Measurements from ENCODE around the gene GUCY1B1.
"Not testable (repeated sequence)": the region's sequence is repeated elsewhere in the genome, so short reads cannot be mapped to it uniquely, and the experiment has no call there.

The GUCY1B1 gene

DNA sequence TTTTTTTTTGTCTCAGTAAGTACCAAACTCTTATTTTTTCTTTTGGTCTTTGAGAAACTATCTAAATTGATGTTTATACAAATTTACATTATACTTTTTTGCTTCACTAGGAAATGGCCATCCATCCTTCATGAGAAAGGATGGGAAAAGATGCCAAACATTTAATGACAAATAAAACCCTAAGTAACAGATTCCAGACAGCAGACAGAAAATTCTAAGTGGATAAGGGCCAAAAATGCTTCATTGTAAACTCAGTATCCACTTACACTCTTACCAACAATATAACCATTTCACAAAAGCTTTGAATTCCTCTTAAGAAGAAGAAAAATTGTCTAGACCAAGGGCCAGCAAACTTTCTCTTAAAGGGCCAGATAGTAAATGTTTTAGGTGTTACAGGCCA lies 3.5 kb downstream of the GUCY1B1 start:
- no peak for DNase-seq

DNA sequence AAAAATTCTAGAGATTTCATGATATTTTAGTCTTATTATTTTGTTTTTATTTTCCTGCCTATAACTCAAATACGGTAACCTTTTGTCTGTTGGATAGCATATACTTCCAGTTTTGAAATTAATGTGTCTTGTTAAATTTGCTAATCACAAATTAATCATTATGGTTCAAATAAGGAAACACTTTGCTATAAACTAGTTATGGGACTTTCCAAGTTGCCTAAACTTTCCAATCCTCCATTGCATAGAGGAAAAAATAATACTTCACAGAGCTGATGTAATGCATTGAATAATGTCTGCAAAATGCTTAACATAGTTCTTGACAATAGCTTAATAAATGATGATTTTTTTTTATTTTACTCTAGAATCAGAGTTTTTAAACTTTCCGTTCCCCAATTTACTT lies 4.7 kb downstream of the GUCY1B1 start:
- DNase-seq, result no peak

DNA sequence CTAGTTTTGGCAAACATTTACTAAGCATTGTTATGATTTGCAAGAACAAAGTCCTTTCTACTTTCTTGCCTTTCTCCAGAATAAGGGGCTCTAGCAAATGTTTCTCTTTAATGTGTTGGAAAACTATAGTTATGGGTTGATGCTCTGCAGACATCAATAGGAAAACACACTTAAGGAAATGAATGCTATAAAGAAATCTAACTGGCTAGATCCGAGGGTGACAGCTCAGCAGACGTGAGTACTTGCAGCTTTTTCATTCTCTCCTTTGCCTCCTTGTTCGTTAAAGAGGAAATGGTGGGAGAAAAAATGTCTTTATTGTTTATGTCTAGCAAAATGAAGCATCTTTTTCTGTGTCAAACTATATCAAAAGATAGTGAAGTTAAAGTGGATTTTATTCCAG lies 6.3 kb downstream of the GUCY1B1 start:
- no peak for DNase-seq

DNA sequence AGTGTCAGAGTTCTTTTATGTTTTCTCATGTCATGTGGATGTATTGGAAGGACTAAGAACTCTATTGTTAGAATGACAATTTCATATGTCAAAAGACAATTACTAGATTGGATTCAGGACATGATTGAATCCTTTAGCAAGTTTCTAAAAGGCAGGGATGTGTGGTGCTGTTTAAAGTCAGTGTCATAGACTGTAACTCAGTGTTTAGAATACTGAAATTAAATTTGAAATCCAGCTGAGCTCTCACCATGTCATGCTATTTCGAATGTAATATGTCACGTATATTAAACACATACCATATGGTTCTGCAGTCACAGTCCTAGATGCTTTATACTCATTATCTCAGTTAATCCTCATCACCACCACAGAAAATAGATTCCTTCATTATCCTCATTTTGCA lies 7.8 kb downstream of the GUCY1B1 start:
- DNase-seq, result no peak

DNA sequence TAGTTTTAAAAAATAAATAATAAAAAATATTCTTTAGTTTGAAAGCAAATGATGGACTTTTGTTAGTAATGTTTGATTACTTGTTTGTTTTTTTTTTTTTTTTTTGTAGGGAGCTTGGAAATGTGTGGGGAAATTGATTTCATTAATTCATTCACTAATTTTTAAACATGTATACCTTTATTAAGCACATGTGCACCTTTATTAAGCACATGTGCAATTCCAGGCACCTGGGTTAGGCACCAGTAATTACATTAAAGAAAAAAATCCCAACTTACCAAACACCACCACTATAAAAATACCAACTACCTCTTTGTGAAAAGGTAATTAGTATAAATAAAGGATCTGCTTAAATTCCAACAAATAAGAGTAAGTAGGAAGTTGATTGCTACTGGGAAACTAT lies 9.5 kb downstream of the GUCY1B1 start:
- DNase-seq, result no peak

DNA sequence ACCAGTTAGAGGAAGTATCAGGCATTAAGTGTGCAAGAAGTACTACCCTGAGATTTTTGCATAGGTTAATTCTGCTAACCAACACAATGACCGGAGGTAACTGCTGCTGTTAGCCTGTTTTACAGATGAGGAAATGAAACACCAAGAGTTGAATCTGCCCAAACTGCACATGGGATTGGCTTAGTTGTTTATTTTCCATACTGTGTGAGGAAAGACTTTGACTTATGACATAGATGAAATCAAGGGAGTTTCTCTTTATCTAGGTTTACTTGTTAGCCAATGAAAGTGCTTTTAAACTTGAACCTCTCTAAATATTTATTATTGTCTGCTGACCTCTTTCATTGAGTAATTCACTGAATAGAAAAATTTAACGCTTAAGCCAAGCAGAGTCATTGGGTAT lies 10.3 kb downstream of the GUCY1B1 start:
- DNase-seq, result no peak

DNA sequence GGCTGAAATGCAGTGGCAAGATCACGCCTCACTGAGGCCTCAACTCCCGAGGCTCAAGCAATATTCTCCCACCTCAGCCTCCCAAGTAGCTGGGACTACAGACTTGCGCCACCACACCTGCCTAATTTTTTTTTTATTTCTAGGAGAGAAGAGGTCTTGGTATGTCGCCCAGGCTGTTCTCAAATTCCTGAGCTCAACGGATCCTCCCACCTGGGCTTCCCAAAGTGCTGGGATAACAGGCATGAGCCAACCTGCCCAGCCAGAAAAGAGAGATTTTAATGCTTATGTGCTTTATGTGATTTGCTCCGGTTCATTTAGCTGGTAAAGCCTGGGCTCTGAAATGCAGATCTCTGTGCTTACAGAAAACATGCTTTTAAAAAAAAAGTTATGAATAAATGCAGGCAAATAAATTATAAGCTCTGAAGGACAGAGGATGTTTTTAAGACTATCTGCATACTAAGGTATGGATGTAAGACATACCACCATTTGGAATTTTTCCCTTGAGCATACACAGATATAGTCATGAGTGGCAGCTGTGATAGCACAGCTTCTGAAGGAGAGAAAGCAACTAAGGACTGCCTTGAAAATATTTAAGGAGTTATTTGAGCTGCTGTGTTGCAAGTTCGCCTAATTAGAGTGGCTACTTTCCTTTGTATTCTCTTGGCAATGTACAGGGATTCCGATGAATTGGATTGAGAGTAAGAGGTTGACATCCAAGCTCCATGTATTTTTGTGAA lies 13.8 kb downstream of the GUCY1B1 start:
- no peak for DNase-seq

DNA sequence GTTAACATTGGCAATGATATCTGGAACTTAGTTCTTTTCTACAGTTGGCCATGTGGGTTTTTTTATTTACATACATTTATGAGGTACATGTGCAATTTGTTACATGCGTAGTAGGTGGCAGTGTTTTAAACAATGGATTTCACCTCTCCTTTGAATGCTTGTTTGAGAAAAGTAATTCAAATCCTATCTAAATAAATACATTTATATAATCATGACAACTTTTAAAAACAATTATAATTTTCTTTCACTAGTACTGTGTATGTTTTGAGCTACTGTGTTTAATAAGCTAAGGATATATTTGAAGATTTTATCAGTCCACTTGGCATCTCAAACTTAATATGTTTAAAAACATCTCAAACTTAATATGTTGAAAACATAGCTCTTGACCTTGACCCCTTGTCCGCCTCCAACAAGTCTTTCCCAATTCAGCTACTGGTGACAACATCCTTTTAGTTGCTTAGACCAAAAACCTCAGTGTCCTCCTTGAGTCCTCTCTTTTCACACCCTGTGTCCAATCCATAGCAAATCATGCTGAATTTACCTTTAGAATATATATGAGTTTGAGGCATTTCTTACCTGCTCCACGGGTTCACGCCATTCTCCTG lies 14.5 kb downstream of the GUCY1B1 start:
- no peak for DNase-seq

DNA sequence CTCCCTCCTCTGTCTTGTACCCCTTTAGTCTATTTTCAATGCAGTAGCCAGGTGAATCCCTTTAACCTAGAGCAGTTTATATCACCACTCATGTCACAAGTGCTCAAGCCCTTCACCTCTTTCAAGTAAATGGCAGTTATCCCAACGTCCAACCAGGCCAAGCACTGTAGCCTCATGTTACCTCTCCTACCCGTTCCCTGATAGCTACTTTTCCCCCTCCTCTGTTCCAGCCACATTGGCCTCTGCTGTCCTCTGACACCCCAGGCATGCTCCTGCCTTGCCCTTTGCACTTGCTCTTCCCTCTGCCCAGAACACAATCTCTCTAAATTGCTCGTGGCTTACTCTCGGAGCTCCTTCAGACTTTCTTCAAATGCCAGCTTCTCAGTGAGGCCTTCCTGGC lies 15.2 kb downstream of the GUCY1B1 start:
- DNase-seq, result no peak

DNA sequence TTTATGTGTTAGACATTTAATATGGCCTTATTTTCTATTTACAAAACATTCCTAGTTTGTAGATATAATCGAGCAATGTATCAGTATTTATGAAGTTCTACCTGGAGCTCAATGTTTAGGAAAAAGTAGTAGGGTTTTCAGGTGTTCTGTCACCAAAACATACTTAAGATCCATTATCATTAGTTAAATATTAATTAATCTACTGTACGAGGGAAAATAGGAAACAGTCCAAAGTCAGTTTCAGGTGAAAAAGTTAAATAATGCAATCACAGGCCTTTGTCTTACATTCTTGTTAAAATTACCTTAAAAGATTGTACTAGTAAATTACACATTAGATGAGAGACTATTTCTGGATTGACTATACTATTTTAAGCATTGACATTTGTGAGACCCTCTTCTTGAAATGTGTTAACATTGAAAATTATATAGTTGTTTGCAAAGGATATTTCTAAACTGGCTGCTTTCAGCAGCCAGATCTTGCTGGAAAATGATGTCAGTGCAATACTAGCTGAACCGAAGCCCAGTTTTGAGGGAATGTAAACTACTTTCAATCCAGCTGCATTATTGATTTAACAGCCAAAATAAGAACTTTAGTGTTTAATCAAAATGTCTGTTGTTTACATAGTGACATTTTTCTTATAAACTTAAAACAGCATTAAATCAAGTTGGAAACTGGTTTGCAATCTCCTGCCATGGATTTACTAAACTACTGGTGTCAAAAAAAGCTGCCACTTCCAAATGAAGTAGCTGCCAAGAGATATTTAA lies 19.3 kb downstream of the GUCY1B1 start:
- no peak for DNase-seq

DNA sequence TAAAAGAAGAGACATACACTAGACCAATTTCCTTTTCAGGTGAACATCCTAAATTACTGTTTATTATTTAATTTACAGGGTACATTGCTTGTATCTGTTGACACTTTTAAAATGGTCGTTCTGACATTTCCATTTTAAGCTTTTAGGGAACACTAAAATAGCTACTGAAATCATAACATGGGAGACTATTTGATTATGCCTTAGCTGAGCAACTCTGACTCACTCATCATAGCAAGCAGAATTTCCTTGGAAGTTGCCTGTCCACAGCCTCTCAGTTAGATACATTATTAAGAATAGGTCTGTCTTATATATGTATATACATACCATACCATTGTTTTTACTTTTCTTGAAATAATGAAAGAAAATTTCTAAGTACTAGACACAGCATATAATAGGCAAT lies 22.0 kb downstream of the GUCY1B1 start:
- no peak for DNase-seq

DNA sequence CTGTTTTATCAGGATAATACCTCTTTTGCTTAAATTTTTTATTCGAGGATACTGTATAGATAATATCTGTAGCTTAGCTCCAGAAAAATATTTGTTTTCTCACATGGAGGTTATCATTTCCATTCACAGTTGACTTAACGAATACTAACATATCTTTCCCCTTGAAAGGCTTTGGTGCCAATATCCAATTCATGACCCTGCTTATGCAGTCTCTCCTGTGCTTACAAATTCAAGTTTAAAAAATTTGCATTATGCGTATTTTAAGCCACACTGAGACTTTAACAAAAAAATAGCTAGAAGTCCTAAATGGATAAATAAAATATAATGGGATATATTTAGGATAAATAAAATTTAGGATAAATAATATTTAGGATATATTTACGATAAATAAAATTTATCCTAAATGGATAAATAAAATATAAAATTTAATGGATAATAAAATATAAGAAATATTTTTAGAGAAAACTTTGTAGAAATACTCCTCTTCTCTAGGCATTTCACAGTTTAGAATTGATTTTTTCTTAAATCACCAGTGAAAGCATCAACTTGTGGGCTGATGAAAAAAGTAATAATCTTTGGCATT lies 22.5 kb downstream of the GUCY1B1 start:
- no peak for DNase-seq

DNA sequence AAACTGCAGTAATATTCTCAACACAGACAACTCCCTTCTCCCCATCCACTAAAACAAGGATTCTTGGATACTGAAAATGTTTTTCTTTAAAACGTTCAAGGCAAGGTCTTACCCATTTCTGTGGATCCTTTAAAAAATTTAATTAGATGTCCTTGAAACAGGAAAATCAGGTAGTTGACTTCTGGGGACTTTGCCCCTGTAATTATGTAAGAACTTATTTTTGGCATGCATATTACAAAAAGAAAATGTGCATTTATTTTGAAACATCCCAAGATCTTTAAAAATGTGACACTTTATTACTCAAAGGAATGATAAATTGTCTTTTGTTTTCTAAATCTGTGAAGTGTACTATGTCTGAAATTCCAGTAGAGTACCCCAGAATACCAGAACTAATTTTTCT lies 25.8 kb downstream of the GUCY1B1 start:
- DNase-seq, result no peak

DNA sequence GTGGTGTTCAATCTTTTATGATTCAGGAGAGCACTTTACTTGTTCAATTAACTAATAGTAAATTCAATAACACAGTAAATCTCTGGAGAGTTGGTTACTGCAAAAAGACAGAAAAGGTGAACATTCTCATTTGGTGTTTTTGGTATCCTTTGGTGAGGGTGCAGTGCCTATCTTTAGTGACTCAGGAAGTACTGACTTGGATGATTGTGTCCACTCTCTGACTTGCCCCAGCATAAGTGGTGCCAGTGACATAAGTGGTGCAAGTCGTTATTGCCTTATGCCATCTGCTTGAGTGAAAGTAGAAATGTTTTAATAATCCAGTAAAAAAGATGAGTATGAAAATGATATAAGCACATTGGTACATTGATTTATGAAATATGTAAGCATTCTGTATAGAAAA lies 27.0 kb downstream of the GUCY1B1 start:
- DNase-seq, result no peak

DNA sequence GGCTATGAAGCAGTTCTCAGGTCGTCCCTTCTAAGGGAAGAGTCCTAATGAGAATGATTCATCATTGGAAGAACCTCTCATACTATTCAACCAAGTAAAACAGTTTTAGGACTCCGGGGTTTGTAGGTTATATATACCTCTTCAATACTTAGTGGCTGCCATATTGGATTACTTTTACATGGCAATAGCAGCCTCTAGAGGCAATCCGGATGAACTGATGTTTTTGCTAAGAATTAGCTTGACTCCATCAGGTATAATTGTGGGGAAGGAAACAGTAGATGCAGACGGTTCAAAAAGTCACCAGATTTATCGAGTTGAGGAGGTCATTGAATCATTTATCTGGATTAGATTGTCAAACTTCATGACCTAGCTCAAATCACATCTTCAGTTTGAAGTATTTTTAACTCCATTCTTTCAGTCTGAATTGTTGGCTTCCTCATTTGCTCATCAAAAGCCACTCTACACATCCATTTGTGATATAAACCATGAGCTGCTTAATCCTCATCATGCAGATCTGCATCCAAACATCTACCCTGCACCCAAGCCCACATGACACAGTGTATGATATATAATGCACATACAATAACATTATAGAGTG lies 28.4 kb downstream of the GUCY1B1 start:
- peak; percentile 7 for DNase-seq

DNA sequence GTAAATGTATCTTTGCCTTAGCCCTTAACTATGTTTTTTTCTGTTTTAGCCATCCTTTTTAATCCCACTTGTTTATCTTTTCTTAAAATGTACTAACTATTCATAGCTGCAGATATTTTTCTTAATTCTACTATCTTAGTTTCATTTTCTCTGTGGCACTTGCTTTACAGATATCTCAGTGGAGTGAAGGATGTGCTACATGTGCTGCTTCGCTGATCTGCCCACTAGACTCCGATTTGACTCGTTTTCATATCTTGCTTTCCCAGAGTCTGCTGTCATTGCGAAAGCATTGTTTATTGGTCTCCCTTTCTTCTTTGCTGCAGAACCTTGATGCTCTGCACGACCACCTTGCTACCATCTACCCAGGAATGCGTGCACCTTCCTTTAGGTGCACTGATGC lies 30.6 kb downstream of the GUCY1B1 start:
- no peak for DNase-seq

DNA sequence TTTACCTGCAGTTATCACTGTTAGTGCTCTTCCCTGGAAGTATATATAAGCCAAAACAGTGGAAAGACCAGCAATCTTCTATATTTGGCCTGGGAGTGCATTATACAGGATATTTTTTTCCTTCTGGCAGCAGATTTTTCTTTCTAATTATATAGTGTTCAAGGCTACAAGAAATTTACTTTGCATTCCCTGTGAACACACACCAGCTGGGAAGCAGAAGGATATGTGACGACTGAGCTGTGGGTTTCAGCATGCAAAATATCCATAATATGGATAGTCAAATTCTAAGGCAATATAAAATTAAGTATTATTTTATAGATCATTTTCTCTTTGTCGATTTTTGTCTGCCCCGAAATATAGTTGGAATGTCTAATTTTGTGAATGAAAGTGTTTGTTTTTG lies 31.2 kb downstream of the GUCY1B1 start:
- no peak for DNase-seq

DNA sequence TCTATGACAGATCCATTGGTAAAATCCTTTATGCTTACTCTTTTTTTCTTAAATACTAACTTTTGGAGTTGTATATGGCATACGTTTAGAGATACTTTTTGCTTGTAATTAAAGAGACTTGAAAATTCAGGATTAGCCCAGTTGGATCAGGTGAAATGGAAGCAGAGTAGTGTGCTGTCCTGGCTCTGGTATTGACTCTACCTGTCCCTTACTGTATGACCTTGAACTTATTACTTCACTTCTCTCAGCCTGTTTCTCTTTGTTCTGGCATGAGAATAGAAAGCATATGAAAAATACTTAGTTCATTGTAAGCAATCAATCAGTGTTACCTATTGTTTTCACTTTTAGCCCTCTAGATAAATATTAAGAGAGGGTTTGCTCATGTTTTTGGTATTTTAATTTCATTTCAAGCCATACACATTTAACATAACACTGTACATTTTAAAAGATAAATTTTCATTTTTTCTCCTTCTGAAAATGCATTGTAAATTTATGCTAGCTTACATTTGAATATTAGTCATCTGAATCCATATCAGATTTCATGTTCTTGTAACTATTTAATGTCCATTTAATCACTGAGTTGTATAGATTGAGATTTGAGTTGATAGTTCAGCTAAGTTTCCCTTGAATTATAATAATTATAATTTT lies 35.9 kb downstream of the GUCY1B1 start:
- no peak for DNase-seq

DNA sequence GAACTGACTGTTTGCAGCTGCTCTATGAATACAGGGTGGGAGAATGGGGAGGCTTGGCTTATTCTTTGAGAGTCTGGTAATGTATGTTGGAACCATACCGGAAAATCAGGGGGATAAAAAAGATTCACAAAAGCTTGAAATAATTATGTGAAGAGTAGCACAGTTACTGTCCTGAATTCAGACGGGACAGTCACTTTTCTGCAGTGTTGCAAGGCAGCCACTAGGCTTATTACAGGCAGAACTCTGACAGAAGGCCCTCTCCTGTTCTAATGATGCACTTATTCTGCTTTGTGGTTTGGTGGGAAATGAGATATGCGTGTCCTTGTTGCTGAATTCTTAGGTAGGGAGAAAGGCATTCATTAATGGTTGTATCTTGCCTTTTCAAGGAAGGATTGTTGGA lies 37.2 kb downstream of the GUCY1B1 start:
- DNase-seq, result no peak

DNA sequence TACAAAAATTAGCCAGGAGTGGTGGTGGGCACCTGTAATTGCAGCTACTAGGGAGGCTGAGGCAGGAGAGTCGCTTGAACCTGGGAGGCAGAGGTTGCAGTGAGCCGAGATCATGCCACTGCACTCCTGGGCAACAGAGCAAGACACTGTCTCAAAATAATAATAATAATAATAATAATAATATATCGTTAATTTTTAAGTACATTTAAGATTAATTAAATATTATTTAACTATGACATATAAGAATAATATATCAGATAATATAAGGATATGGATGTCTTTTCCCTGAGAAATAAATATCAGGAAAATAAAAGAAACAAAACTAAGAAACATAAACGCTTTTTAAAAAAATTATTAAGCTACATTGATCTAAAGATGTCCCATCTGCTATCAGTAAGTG lies 38.8 kb downstream of the GUCY1B1 start:
- not testable (repeated sequence) for DNase-seq

DNA sequence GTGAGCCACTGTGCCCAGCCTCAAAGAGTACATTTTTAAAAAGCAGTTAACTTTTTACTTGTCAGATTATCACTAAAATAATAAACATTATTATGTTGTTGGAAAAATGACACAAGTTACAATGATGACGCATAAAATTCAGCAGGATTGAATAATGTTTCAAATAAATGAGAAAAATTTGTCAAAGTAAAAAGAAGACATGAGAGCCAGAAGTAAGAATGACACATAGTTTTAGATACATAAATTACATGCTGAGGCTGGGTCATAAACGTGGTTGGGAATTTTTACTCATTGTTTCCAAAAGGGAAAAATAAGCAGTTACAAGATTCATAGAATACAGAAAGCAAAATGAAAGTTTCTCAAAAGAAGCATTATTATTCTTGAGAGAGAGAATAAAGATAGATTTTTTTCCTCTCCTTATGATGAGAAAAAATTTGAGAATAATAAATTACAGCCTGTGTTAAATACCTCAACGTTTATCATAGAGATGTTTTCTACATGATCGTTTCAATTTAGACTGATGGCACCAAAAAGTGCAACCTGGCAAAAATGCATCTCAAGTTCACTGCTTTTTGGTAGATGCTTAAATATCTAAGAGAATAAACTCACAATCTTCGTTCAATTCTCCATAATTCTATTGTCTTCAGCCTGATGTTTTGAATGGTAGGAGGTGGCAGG lies 40.4 kb downstream of the GUCY1B1 start:
- no peak for DNase-seq

DNA sequence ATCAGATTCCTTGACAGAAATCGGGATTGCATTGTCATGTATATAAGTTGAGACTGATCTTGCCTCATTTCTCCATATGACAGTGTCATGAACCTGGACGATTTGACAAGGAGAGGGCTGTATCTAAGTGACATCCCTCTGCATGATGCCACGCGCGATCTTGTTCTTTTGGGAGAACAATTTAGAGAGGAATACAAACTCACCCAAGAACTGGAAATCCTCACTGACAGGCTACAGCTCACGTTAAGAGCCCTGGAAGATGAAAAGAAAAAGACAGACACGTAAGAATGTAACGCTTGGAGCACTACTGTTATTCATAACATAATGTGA lies 40.9 kb downstream of the GUCY1B1 start:
- DNase-seq, result no peak

Measured in NCI-H524 treated with DMSO at 0.1 percent for 48 hours (cell line).